ENCODE results near the gene RAD51AP2. TPM values are rescaled to one million over a fixed set of nuclear protein-coding genes. Genes with fewer than 3 reads are reported as not detected.

RAD51AP2 gene
- not detected in 2 replicates for total RNA-seq

GRCh38 chr2:17518212-17519154 lies at the start of gene RAD51AP2:
Gene RAD51AP2, minus strand, starts transcription at chr2:17518440. Its CDS starts 25 bp downstream, at chr2:17518415.

GRCh38 chr2:17540093-17540812 lies 22.0 kb upstream of the RAD51AP2 start, which contains the start of gene VSNL1:
Gene VSNL1, plus strand, starts transcription at chr2:17540696. Its CDS starts 51,379 bp downstream, at chr2:17592075.

Other genes starting within 250 kb of the RAD51AP2 start
- 0.29 and 0.99 TPM in 2 replicates for gene VSNL1, start 22.3 kb upstream of the RAD51AP2 start, total RNA-seq
- gene SMC6, start 235.4 kb upstream of the RAD51AP2 start, total RNA-seq = 16.0 and 28.8 TPM in 2 replicates
- 4.3 and 22.8 TPM in 2 replicates for gene GEN1, start 235.7 kb upstream of the RAD51AP2 start, total RNA-seq